IMR-90 (cell line): ENCODE measurements around the gene PLA2G4B.

Source experiments
- POLR2A ChIP-seq: IDR thresholded peaks from 2 replicates; pipeline ENCODE4 v1.6.1; 2012; ENCODE audit warnings: mild to moderate bottlenecking, low read depth, low read length
- TF ChIP-seq, protein P1 (sequence below): conservative IDR thresholded peaks from 2 replicates; pipeline ENCODE4 v1.5.1; 2012; ENCODE audit warnings: mild to moderate bottlenecking, low read depth, low read length, improper control_type of control experiment

DNA sequence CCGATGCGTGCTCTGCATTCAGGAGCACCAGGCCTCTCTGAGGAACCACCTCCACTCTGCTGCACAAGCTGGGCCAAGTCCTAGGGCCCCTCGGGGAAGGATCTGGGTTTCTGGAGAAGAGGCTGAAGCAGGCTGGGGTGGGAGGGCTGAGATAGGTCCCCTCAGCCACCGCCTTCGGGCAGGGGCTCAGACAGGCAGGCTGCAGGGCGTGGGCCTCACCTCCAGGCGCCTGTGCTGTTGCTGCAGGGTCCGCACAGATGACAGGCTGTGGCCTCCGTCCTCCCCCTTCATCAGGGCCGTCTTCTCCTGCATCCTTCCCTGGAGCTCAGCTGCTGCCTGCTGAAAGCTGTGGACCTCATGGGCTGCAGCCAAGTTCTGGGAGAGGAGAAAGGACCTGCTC lies 15.2 kb downstream of the PLA2G4B start:
- TF ChIP-seq, protein P1, sequence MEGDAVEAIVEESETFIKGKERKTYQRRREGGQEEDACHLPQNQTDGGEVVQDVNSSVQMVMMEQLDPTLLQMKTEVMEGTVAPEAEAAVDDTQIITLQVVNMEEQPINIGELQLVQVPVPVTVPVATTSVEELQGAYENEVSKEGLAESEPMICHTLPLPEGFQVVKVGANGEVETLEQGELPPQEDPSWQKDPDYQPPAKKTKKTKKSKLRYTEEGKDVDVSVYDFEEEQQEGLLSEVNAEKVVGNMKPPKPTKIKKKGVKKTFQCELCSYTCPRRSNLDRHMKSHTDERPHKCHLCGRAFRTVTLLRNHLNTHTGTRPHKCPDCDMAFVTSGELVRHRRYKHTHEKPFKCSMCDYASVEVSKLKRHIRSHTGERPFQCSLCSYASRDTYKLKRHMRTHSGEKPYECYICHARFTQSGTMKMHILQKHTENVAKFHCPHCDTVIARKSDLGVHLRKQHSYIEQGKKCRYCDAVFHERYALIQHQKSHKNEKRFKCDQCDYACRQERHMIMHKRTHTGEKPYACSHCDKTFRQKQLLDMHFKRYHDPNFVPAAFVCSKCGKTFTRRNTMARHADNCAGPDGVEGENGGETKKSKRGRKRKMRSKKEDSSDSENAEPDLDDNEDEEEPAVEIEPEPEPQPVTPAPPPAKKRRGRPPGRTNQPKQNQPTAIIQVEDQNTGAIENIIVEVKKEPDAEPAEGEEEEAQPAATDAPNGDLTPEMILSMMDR, result no peak
- TF ChIP-seq POLR2A, result no peak
